HK-2 (cell line): ENCODE results near the gene PKN2.
A peak's percentile ranks its signal among the peaks of the same experiment; 100 is the strongest.
"Not testable (repeated sequence)": the region's sequence is repeated elsewhere in the genome, so short reads cannot be mapped to it uniquely, and the experiment has no call there.

Source experiments
- DNase-seq: peaks from one replicate; pipeline ENCODE4 v3.0.0-alpha.2; 2018; ENCODE audit not compliant: unreplicated experiment

Gene PKN2

GRCh38 chr1:88678405-88678804 lies 5.7 kb upstream of the PKN2 start:
- no peak for DNase-seq

- no peak for DNase-seq
Observed at GRCh38 chr1:88680471-88680870, 3.6 kb upstream of the PKN2 start.

- DNase-seq: no peak
Observed at GRCh38 chr1:88680911-88681622, 3.0 kb upstream of the PKN2 start.

- DNase-seq: peak; percentile 63
Observed at GRCh38 chr1:88684482-88685258, 597 bp downstream of the PKN2 start.

- DNase-seq: no peak
Observed at GRCh38 chr1:88685259-88685620, 1.2 kb downstream of the PKN2 start.

- DNase-seq: no peak
Observed at GRCh38 chr1:88691540-88691939, 7.5 kb downstream of the PKN2 start.

- DNase-seq: no peak
Observed at GRCh38 chr1:88695781-88696180, 11.7 kb downstream of the PKN2 start.

GRCh38 chr1:88697503-88697902 lies 13.4 kb downstream of the PKN2 start:
- no peak for DNase-seq

GRCh38 chr1:88698140-88698539 lies 14.1 kb downstream of the PKN2 start:
- no peak for DNase-seq

- DNase-seq: no peak
Observed at GRCh38 chr1:88698764-88699163, 14.7 kb downstream of the PKN2 start.

GRCh38 chr1:88700425-88701013 lies 16.4 kb downstream of the PKN2 start:
- no peak for DNase-seq

GRCh38 chr1:88701275-88701674 lies 17.2 kb downstream of the PKN2 start:
- no peak for DNase-seq

GRCh38 chr1:88701793-88702192 lies 17.7 kb downstream of the PKN2 start:
- DNase-seq: not testable (repeated sequence)

- DNase-seq: no peak
Observed at GRCh38 chr1:88708011-88708410, 23.9 kb downstream of the PKN2 start.

GRCh38 chr1:88712907-88713306 lies 28.8 kb downstream of the PKN2 start:
- not testable (repeated sequence) for DNase-seq

GRCh38 chr1:88716571-88716970 lies 32.5 kb downstream of the PKN2 start:
- not testable (repeated sequence) for DNase-seq

GRCh38 chr1:88722492-88722891 lies 38.4 kb downstream of the PKN2 start:
- DNase-seq: no peak

- DNase-seq: no peak
Observed at GRCh38 chr1:88726697-88727096, 42.6 kb downstream of the PKN2 start.

- no peak for DNase-seq
Observed at GRCh38 chr1:88727205-88727604, 43.1 kb downstream of the PKN2 start.

GRCh38 chr1:88729297-88729696 lies 45.2 kb downstream of the PKN2 start:
- DNase-seq: no peak

GRCh38 chr1:88730132-88730675 lies 46.1 kb downstream of the PKN2 start:
- DNase-seq: no peak

- DNase-seq: no peak
Observed at GRCh38 chr1:88730995-88731394, 46.9 kb downstream of the PKN2 start.
